ENCODE results near the gene C5orf47.
A peak's percentile ranks its signal among the peaks of the same experiment; 100 is the strongest.
"Not testable (repeated sequence)": the region's sequence is repeated elsewhere in the genome, so short reads cannot be mapped to it uniquely, and the experiment has no call there.

C5orf47 gene

GRCh38 chr5:173970878-173971650 lies 17.9 kb upstream of the C5orf47 start:
- no peak for DNase-seq (ENCODE audit: low read depth, low spot score)

- DNase-seq (ENCODE audit: low read depth, low spot score), result no peak
Observed at GRCh38 chr5:173971681-173972345, 17.2 kb upstream of the C5orf47 start.

- DNase-seq (ENCODE audit: low read depth, low spot score), result no peak
Observed at GRCh38 chr5:173972607-173972924, 16.4 kb upstream of the C5orf47 start.

GRCh38 chr5:173972925-173973615 lies 15.9 kb upstream of the C5orf47 start:
- DNase-seq (ENCODE audit: low read depth, low spot score), result peak; percentile 57

- DNase-seq (ENCODE audit: low read depth, low spot score), result no peak
Observed at GRCh38 chr5:173973616-173973969, 15.4 kb upstream of the C5orf47 start.

GRCh38 chr5:173974688-173975239 lies 14.2 kb upstream of the C5orf47 start:
- no peak for DNase-seq (ENCODE audit: low read depth, low spot score)

- DNase-seq (ENCODE audit: low read depth, low spot score), result no peak
Observed at GRCh38 chr5:173981185-173981761, 7.7 kb upstream of the C5orf47 start.

- no peak for DNase-seq (ENCODE audit: low read depth, low spot score)
Observed at GRCh38 chr5:173984218-173984617, 4.8 kb upstream of the C5orf47 start.

GRCh38 chr5:173989432-173990082 lies 587 bp downstream of the C5orf47 start:
- DNase-seq (ENCODE audit: low read depth, low spot score), result no peak

GRCh38 chr5:173997331-173997730 lies 8.4 kb downstream of the C5orf47 start:
- DNase-seq (ENCODE audit: low read depth, low spot score), result no peak

GRCh38 chr5:173998531-173998930 lies 9.6 kb downstream of the C5orf47 start:
- no peak for DNase-seq (ENCODE audit: low read depth, low spot score)

GRCh38 chr5:174000076-174000475 lies 11.1 kb downstream of the C5orf47 start:
- DNase-seq (ENCODE audit: low read depth, low spot score), result no peak

GRCh38 chr5:174003795-174004194 lies 14.8 kb downstream of the C5orf47 start:
- DNase-seq (ENCODE audit: low read depth, low spot score), result no peak

- DNase-seq (ENCODE audit: low read depth, low spot score), result no peak
Observed at GRCh38 chr5:174008922-174009321, 20.0 kb downstream of the C5orf47 start.

- no peak for DNase-seq (ENCODE audit: low read depth, low spot score)
Observed at GRCh38 chr5:174010365-174010764, 21.4 kb downstream of the C5orf47 start.

- DNase-seq (ENCODE audit: low read depth, low spot score), result no peak
Observed at GRCh38 chr5:174011441-174011840, 22.5 kb downstream of the C5orf47 start.

GRCh38 chr5:174020069-174020927 lies 31.3 kb downstream of the C5orf47 start:
- not testable (repeated sequence) for DNase-seq (ENCODE audit: low read depth, low spot score)

GRCh38 chr5:174020928-174021304 lies 31.9 kb downstream of the C5orf47 start:
- no peak for DNase-seq (ENCODE audit: low read depth, low spot score)

GRCh38 chr5:174022384-174023095 lies 33.6 kb downstream of the C5orf47 start:
- DNase-seq (ENCODE audit: low read depth, low spot score), result no peak

- no peak for DNase-seq (ENCODE audit: low read depth, low spot score)
Observed at GRCh38 chr5:174030286-174030685, 41.3 kb downstream of the C5orf47 start.

Measured in activated CD4-positive, CD25-positive, alpha-beta regulatory T cell treated with anti-CD3 and anti-CD28 coated beads, Interleukin-2, amount 50 U/mL, for 16 hours (primary cell).